H4 (cell line): ENCODE data around the gene CUBN. TPM values are rescaled to one million over a fixed set of nuclear protein-coding genes. Genes with fewer than 3 reads are reported as not detected.

ENCODE experiments used
- DNase-seq: peaks from one replicate; pipeline ENCODE4 v3.0.0-alpha.2; 2015; ENCODE audit warnings: low spot score
- total RNA-seq: library from RNA; depleted of rRNA; stranded (reverse); fragments of >200 nt; shearing (Covaris generic); gene quantifications from 2 replicates; pipeline ENCODE4 v1.2.3, GENCODE V29; 2014

Gene CUBN
- total RNA-seq, 1 experiment from 2014 or later = 0.14 TPM

DNA sequence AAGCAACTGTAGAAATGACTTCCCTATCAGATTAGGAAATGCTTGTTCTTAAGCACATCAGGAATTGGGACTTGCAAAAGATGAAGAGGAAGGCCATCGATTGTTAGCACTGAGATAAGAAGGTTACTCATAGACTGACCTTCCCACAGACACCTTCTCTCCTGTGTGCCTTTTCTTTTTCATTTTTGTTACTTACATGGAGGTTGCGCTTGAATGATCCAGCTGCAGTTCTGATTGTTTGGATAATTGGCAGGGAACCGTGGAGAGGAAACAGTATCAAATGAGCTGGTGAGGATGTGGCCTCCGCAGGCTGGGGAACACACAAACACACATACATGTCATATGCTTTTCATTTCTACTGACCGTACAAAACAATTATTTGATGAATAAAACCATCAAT, 177.5 kb downstream of the CUBN start:
- no peak for DNase-seq

DNA sequence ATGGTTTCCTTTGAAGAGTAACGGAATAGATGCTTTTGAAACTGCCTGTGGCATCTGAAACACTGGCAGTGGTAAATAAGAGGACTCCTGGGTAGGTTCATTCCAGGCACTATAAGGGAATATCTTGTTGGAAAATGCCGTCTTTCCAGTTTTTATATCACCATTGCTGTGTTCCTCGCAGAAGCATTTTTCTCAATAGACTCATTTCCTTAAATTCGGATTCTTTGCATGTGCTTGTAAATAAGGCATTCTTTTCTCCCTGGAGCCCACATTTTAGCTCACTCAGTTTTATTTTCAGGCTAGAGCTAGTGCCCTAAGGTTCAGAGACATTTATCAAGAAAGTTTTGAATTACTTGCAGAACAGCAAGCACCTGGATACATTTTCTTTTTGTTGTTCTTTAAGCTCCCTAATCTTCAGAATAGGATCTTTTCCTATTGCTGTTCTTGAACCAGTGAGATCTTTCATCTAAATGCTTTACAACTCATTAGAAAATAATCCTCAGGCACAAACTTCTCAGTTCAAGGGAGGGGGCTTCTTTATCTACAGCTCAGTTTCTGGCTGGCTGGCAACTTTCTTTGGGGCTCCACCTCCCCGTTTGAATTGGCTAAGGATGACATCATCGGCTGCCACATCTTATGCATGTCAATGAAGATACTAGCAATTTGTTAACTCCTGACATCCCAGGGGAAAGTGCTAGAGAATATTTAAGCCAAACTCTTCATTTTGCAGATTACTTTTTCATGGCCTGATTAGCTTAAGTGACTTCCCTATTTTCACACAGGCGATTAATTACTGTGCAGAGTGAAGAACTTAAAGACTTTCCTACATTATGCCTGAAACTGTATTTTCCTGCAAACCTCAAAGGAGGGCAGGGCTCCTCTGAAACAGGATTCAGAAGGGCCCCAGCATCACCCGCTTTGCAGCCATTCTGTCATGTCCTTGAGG, 178.7 kb downstream of the CUBN start:
- DNase-seq = no peak

DNA sequence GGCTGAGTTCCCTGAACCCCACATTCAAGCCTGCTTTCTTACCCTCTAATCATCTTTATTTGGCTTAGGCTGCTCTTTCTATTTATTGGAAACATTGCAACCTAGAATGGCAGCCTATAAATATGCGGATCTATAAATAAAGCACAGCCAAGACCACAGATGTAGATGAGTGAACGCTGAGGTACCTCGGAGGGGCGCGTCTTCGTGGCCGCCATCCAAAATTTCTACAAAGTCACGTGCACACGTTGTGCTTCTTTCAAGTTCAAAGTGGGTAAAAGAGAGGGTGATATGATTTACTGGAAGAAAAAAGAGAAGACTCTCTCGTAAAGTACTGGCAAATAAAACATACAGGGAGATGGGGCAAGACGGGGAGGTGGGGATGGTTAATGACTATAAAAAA, 179.8 kb downstream of the CUBN start:
- no peak for DNase-seq

DNA sequence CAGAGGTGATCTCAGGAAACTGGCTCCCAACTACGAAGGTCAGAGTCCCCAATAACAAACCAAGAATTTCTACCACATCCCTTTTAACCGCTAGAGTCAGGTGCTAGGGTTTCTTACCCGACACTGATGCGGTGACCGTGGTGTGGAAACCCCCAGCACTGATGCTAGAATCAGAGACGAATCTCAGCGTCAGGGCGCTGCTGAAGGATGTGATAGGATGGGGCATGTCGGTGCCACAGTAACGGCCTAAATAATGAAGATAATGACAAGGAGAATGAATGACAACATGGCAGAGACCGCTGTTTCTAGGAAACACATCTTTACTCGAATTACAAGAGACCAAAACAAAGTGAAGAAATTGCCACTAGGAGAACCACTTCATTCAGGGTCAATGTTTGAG, 181.2 kb downstream of the CUBN start:
- DNase-seq = no peak

DNA sequence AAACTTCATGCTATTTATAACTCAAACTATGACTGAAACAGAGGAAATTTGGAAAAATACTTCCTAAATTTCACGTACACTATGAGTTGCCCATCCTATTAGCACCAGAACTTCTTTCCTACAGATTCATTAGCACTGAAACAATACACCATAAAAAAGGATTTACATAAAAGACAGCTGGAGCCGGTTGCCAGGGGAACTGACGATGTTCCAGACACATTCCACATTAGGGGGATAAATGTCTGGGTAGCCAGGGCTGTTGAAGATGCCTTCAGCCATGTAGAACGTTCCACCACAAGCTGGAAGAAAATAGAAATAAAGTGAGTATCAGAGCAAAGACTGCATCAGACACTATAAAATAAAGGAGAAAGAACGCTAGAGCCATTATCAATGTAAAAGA, 182.5 kb downstream of the CUBN start:
- no peak for DNase-seq

DNA sequence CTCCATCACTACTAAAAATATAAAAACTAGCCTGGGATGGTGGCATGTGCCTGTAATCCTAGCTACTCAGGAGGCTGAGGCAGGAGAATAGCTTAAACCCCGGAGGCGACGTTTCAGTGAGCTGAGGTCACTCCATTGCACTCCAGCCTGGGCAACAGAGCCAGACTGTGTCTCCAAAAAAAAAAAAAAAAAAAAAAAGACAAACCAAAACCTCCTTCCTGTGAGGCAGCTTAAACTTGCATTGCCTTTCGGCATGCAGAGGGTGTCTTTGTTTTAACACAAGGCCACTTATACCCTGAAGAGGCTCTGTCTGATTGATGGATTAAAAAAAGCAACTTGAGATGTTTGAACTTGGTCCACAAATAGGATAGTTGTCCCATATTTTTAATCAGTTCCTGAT, 184.0 kb downstream of the CUBN start:
- DNase-seq = no peak

DNA sequence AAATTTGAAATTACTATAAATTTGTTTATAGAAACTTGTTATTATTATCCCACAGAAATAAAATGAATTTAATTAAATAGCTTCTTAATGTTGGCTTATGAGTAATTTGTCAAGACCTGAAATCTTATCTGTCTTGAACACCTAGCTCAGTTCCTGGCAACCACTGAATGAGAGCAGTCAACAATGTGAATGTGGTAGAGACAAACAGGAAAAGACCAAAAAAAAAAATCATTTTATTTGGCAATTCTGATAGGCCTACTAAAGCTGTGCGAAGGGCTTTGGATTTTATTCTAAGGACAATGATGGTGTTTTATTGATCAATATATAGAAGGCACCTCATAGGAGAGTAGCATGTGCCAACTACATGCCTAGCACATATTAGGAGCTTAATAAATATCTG, 184.6 kb downstream of the CUBN start:
- no peak for DNase-seq

DNA sequence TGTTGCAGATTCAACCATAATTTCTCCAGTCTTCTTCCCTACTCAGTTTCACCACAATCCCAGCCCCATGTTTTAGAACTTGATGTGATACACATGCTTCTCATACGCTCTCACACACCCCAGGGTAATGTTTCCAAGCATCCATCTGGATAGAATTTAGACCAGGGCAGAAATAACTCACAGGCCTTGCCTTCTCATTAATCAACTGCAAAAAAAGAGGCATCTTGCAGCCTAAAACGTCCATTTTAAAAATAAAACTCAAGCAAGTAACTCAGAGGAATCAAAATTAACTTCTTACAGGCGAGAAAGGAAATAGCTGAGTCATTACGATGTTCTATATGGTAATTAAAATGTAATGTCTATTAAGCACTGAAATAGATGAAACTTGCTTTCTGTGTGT, 185.2 kb downstream of the CUBN start:
- DNase-seq = no peak

DNA sequence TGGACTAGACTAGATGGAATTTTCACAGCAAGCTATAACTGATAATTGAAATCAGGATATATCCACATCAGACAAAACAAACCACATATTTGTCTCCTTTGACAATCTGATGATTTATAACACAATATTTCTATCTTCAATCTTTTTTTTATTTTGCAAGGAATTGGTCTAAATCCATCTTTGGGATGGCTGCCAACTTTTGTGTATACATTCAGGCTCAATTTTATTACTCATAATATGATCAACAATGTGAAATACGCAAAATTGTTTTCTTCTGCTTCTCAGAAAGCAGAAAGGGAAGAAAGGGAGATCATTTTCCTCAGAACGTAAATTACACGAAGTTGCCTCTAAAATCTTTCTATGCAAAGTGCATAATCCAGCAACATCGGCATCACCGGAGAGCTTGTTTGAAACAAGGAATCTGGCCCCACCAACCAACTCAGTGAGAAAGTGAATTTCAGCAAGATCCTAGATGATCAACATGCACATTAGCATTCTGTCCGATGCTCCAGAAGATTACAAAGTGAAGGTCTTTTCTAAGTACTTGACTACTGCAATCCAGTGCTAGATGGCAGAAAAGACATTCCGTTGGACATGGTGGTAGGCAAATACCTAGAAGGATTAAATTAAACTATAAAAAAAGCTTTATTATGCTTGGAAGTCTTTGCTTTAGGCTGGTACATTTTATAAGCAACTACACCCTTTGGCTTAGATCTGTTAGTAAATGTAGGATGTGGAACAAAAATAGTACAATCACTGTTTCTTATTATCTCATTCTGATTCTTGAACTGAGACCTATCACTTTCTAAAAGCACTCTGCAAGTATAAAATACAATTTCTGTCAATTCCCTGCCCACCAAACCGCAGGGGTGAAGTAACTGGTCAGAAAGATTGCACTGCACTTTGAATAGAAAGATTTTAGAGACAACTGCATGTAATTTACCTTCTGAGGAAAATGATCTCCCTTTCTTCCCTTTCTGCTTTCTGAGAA, 186.0 kb downstream of the CUBN start:
- no peak for DNase-seq

DNA sequence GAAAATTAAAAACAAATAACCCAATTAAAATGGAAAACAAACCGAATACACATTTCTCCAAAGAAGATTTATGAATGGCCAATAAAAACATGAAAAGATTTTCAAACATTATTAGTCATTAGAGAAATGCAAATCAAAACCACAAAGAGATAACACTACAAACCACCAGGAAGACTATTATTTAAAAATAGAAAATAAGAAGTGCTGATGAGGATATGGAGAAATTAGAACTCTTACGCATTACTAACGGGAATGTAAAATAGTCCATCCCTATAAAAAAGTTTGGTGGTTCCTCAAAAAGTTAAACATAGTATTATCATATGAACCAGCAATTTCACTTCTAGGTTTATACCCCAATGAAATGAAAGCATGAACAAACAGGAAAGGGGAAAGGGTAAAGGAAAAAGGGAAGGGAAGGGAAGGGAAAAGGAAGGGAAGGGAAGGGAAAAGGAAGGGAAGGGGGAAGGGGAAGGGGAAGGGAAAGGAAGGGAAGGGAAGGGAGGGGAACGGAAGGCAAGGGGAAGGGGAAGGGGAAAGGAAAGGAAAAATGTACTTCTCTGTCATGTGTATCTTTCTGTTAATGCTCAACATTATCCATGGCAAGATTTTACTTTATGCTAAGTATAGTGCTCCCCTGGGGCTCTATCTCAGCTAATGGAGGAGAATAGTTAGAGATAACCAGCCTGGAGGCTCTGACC, 187.1 kb downstream of the CUBN start:
- DNase-seq = no peak

DNA sequence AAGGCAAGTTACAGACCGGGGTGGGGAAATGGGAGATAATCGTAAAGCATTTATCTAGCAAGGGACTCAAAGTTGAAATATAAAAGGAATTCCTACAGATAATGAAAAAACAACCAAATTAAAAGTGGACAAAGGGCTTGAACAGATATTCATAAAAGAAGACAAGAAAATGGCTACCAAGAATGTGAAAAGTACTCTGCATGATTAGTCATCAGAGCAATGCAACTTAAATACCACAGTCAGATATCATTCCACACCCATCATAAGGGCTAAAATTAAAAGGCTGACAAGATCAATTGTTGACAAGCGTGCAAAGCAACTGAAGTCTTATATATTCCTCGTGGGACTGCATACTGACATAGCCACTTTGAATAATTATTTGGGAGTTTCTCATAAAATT, 187.7 kb downstream of the CUBN start:
- no peak for DNase-seq

DNA sequence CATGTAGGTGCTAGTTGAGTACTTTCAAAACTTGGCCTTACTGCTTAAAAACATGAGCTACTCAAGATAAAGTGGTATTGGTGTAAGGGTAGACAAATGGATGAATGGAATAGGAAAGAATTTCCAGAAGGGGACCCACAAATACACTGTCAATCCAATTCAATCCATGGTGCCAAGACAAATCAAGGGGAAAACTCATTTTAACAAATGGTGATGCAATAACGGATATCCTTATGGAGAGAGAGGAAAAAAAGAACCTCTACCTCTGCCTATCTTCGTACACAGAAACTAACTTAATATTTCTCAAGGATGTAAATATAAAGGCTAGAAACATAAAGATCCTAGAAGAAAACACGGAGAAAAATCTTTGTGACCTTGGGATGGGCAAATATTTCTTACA, 188.5 kb downstream of the CUBN start:
- no peak for DNase-seq

DNA sequence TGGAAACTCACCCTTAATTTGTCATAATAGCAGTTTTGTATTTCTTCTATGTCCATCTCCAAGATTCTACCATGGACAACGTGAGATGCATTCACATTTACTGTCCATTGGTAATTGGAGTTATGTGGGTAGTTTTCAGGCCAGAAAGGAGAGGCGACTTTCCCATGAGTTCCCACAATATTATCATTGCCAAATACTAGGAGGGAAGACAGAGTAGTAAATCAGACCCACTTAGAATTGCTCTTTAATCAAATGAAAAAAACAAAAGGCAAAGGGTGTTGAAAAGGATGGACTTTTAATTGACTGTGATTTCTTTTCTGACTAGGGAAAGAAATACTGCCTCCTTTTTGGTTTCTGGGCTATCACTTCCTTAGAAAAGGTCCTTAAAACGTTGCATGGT, 190.7 kb downstream of the CUBN start:
- DNase-seq = no peak

DNA sequence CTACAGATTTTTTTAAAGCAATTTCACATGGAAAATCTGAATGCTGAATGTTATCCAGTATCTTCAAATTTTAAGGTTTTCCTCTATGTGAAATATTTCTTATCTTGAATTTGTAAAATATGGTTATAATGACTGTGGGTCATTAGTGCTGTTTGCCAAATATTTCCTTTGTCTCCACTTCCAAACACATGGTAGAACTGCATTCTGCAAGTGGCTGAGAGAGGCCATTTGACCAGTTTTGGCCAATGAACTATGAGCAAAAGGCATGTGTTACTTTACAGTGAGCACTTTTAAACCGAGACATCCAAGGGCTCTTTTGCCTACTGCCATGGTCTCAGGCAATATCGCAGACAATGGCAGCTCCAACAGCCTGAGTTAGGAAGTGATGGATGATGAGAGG, 195.2 kb downstream of the CUBN start:
- DNase-seq = no peak

DNA sequence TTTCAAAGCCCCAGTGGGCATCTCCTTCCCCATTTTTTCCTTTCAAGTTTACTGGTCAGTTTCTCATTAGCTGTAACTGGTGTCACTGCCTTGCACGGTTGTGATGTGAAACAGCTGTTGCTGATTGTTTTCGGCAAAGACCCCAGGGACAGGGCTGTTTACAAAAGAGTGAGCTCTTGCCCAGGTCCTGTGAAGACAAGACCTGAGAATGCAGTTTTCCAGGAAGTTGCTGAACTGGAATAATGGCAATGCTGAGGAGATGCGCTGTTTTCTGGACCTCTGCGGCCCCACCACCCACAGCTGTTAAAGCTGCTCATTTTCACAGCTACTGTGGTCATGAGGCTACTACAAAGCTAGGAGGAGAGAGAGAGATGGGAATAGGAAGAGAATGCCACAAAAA, 195.8 kb downstream of the CUBN start:
- DNase-seq = no peak

DNA sequence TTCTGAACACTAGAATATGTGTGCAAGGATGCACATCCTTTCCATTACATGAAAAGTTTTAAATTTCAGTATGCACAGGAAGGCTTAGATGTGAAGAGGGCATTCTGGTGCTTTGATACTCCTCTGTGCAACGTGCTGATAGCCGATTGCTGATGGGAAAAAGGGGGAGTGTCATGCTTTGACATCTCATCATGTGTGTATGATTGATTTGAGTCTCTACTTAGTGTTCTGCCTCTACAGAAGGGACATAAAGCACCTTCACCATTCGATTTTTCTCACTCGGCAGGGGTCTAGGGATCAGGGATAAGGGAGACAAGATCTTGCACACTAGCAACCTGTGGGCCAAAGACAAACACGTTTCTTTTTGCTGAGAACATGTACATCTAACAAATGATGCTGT, 197.7 kb downstream of the CUBN start:
- DNase-seq = no peak

DNA sequence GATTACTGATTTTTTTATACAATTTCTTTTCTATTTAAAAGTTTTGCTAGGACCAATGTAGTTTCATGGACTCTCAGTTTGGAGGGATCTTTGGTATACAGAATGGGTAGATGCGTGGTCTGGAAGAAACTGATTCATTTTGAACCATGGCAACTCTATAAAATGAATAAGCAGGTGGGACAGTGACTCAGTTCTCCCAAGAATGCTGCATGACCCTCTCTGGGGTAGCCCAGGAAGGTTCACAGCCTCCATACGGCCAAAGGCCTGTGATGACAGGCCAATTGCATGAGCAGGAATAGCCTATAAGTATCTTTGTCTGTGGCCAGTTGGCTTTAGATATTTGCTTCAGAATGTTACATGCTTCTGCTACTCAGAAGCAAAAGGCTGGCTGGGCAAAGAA, 199.1 kb downstream of the CUBN start:
- DNase-seq = no peak

DNA sequence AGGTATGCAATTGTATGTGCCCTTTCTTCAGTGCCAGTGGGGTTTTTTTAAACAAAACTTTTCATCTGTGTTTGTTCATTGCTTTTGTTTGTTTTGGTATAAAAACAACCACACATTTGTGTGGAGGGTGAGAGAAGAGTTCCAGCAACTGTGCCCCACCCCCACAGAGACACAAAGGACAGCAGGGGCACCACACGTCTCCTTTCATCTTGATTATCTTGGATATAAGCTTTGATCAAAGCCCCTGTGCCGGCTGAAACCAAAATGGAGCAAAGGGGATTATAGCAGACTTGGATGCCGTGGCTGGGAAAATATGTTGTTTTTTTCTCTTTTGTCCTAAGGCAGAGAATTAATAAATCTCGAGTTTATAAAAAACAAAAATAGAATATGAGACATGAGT, 200.5 kb downstream of the CUBN start:
- DNase-seq = no peak

DNA sequence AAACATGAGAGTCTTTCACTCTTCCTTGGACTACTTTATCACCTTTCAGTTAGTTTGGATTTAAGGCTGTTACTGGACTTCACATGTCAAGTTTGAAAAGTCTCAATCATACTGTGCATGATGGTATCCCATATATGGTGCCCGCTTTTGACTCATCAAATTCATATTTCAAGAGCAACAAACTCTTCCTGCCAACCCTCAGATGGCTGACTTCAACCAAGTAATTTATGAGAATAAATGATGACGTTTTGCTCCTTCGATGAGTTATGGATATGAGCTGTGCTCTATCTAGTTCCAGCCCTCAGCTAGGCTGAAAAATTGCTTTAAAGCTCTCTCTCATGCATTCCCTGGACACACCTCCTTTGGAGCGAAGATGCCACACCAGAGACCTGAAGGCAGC, 202.1 kb downstream of the CUBN start:
- no peak for DNase-seq

DNA sequence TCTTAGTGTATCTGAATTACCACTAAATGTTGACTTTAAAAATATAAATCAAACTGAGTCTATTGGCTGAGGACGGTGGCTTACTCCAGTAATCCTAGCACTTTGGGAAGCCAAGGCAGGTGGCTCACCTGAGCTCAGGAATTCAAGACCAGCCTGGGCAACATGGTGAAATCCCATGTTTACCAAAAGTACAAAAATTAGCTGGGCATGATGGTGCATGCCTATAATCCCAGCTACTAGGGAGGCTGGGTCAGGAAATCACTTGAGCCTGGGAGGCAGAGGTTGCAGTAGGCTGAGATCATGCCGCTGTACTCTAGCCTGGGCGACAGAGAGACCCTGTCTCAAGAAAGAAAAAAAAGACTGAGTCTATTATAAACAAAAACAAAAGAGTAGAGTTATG, 205.9 kb downstream of the CUBN start:
- no peak for DNase-seq

DNA sequence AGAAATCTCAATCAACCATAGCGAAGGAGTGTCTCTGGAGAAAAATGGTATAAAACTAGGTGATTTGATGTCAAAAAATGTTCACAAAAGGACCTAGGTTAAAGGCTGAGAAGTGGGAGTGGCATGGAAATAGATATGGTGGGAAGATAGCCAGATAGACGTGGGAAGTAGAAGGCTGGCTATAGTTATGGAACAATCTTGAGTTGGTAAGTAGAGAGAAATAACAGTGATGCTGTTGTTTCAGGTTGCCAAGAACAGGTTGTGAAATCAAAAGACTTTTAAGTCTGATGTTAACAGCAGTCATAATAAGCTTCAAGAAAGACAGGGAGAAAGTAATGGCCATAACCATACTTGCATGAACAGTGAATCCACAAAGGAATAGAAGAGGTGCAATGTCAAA, 206.3 kb downstream of the CUBN start:
- DNase-seq = no peak
